ENCODE measurements around the gene TAS2R43.
"Not testable (repeated sequence)": the region's sequence is repeated elsewhere in the genome, so short reads cannot be mapped to it uniquely, and the experiment has no call there.

TAS2R43 gene

DNA sequence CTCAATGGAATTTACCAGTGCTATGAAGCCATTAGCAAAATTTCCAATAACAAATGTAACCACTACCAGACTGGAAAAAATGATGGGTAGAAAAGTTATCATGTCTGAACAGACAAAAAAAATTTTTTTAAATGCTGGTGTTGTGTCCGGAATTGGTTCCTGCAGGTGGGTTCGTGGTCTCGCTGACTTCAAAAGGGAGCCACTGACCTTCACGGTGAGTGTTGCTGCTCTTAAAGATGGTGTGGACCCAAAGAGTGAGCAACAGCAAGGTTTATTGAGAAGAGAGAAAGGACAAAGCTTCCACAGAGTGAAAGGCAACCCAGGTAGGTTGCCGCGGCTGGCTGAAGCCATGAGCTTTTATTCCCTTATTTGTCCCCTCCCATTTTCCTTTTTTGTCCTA is at the start of gene TAS2R43:
Gene TAS2R43, minus strand, starts transcription at position 186 of the 400 bp plus-strand sequence. Its CDS starts 84 bp downstream, at position 102.
- DNase-seq (ENCODE audit: low read depth in 2 of 2): no peak

DNA sequence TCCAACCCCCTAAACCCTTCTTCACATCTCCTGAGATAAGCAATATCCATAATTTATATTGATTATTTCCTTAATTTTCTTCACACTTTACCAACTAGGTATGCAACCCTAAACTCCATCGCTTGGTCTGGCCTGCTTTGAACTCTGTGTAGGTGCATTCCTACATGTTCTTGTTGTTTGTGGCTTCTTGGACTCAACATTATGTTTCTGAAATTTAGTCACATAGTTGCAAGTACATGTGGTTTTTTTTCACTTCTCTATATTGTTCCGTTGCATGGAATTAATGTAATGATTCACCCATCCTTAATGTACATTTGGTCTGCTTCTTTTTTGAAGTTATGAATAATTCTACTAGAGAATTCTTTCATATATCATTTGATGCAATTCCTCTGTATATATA is 44.0 kb upstream of the TAS2R43 start:
- DNase-seq (ENCODE audit: low read depth in 2 of 2): no peak

DNA sequence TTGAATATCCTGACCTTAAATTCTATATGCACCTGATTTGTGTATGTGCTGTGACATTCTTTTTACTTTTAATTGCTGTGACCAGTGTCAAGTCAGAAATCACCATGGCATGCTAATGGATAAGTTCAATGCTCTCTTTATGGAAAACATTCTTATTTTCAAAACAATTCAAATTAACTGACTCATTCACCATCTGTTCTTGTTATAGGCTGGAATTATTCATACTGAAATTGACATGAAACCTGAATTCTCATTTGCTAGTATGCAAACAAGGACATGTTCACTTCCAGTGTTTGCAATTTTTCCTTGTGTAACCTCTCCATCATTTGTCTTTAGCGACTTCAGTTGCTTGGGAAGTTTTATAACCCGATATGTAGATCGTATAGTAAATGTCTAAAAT is 42.2 kb upstream of the TAS2R43 start, which contains the start of gene TAS2R30:
Gene TAS2R30, minus strand, starts transcription at position 340 of the 400 bp plus-strand sequence. CDS start 400 bp downstream, outside the sequence.
- DNase-seq (ENCODE audit: low read depth in 2 of 2): no peak

GRCh38 chr12:11133816-11134215 is 41.7 kb upstream of the TAS2R43 start:
- DNase-seq (ENCODE audit: low read depth in 2 of 2): no peak

- no peak for DNase-seq (ENCODE audit: low read depth in 2 of 2)
These were observed 41.0 kb upstream of the TAS2R43 start for GRCh38 chr12:11133162-11133561.

DNA sequence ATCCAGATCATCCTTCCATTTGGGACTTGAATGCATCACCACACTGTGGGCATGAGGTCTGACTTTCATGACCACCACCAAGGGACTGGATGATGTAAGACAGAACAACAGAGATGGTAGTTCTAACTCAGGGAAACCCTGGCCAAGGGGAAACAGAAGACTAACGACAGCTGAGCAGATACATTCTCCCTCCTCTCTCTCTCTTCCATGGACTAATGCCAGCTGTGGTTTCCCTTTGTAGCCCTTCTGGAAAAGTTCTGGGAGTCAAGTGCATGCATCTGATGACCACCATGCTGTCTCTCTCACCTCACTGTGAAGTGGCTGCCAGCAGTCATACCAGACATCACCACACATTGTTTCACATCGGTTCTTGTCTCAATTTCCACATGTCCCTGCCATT is 38.9 kb upstream of the TAS2R43 start:
- no peak for DNase-seq (ENCODE audit: low read depth in 2 of 2)

DNA sequence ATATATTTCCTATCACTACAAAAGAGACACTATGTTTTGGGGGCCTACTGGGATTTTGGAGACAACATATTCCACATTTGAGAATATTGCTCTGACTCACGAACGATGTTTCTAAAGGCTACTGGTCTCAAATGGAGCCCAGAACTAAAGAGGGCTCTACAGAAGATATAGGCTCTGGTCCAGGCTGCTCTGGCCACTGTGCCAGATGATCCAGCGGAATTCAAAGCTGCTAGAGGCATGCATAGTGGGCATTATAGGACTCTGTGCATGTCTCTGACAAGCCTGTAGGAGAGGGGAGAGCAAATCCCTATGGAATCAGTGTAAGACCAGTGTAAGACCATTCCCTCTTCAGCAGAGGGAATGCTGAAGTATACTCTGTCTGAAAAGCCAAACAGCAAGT is 38.3 kb upstream of the TAS2R43 start:
- DNase-seq (ENCODE audit: low read depth in 2 of 2): no peak

DNA sequence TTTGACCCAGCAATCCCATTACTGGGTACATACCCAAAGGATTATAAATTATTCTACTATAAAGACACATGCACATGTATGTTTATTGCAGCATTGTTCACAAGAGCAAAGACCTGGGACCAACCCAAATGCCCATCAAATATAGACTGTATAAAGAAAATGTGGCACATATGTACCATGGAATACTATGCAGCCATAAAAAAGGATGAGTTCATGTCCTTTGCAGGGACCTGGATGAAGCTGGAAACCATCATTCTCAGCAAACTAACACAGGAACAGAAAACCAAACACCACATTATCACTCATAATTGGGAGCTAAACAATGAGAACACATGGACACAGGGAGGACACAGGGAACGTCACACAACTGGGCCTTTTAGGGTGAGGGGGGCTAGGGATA is 22.0 kb upstream of the TAS2R43 start:
- DNase-seq (ENCODE audit: low read depth in 2 of 2): not testable (repeated sequence)

DNA sequence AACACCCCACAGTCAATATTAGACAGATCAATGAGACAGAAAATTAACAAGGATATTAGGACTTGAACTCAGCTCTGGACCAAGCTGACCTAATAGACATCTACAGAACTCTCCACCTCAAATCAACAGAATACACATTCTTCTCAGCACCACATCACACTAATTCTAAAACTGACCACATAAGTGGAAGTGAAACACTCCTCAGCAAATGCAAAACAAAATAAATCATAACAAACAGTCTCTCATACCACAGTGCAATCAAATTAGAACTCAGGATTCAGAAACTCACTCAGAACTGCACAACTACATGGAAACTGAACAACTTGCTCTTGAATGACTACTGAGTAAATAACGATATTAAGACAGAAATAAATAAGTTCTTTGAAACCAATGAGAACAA is 19.1 kb upstream of the TAS2R43 start:
- DNase-seq (ENCODE audit: low read depth in 2 of 2): not testable (repeated sequence)

DNA sequence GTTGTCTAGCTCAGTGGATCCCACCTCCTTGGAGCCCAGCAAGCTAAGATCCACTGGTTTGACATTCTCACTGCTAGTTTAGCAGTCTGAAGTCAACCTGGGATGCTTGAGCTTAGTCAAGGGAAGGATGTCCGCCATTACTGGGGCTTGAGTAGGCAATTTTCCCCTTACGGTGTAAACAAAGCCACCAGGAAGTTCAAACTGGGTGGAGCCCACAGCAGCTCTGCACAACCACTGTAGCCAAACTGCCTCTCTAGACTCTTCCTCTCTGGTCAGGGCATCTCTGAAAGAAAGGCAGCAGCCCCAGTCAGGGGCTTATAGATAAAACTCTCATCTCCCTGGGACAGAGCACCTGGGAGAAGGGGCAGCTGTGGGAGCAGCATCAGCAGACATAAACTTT is 16.7 kb upstream of the TAS2R43 start:
- DNase-seq (ENCODE audit: low read depth in 2 of 2): no peak

GRCh38 chr12:11107719-11108118 is 15.6 kb upstream of the TAS2R43 start:
- DNase-seq (ENCODE audit: low read depth in 2 of 2): no peak

- no peak for DNase-seq (ENCODE audit: low read depth in 2 of 2)
These were observed 14.2 kb upstream of the TAS2R43 start for GRCh38 chr12:11106288-11106687.

- no peak for DNase-seq (ENCODE audit: low read depth in 2 of 2)
These were observed 13.4 kb upstream of the TAS2R43 start for GRCh38 chr12:11105546-11105945.

DNA sequence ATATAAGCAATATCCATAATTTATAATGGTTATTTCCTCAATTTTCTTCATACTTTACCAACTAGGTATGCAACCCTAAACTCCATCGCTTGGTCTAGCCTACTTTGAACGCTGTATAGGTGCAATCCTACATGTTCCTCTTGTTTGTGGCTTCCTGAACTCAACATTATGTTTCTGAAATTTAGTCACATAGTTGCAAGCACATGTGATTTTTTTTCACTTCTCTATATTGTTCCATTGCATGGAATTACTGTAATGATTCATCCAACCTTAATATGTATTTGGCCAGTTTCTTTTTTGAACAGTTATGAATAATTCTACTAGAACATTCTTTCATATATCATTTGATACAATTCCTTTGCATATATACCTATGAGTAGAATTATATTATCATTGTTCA is 2.8 kb upstream of the TAS2R43 start:
- not testable (repeated sequence) for DNase-seq (ENCODE audit: low read depth in 2 of 2)

GRCh38 chr12:11089246-11089645 is 2.9 kb downstream of the TAS2R43 start:
- DNase-seq (ENCODE audit: low read depth in 2 of 2): no peak

DNA sequence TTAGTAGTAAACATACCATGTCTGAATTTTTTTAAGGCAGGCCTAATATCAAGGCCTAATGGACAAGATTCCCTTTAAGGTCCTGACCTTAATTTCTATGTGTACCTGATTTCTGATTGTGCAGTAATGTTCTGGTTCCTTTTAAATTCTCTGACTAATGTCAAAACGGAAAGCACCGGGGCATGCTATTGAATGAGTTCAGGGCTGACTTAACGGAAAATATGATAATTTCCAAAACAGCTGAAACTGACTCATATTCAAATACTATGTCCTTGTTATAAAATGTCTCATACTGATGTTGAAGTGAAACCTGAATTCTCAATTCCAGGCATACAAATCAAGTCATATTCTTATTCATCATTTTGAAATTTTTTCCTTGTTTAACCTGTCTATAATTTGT is 6.7 kb downstream of the TAS2R43 start:
- DNase-seq (ENCODE audit: low read depth in 2 of 2): no peak

- no peak for DNase-seq (ENCODE audit: low read depth in 2 of 2)
These were observed 10.1 kb downstream of the TAS2R43 start for GRCh38 chr12:11081987-11082386.

- no peak for DNase-seq (ENCODE audit: low read depth in 2 of 2)
These were observed 13.9 kb downstream of the TAS2R43 start for GRCh38 chr12:11078246-11078645.

GRCh38 chr12:11075642-11076041 is 16.5 kb downstream of the TAS2R43 start:
- no peak for DNase-seq (ENCODE audit: low read depth in 2 of 2)

DNA sequence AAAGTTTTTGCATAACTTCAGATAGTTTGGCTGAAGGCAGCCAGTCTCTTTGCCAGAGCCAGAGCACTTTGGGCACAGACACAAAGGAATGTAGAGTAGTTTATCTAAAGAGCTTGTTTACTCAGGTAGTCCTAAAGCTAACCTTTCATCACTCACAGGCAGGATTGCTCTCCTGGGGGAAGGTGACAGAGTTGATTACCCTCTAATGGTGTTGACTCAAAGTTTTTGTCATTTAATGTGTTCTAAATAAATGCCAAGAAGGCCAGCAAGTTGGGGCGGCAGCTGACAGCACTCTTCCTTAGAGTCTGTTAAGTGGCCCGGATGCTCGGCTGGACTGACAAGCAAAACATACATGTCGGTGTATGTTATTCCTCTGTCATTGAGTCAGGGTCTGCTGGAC is 20.7 kb downstream of the TAS2R43 start:
- DNase-seq (ENCODE audit: low read depth in 2 of 2): no peak

DNA sequence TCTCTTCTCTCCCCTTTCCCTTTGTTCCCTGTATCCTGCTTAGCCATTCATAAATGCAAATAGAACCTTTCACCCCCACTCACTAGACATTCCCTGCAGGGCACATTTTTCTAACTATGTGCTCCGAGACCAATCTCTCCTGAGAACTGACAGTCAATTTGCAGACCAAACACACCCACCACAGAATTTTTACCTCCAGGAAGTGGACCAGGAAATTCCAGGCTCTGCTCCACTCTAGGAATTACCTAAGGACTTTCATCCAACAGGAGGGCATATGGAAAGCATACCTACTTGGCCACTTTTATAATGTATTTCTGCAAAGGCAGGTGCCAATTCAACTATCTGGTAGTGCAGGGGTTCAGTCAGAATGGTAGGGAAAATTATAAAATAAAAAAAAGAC is 21.1 kb downstream of the TAS2R43 start:
- no peak for DNase-seq (ENCODE audit: low read depth in 2 of 2)

GRCh38 chr12:11069854-11070365 is 22.2 kb downstream of the TAS2R43 start:
- DNase-seq (ENCODE audit: low read depth in 2 of 2): no peak

- peak in 1 of 2 experiments; percentile 1 for DNase-seq (ENCODE audit: low read depth in 2 of 2)
These were observed 24.6 kb downstream of the TAS2R43 start for GRCh38 chr12:11067514-11067913.

DNA sequence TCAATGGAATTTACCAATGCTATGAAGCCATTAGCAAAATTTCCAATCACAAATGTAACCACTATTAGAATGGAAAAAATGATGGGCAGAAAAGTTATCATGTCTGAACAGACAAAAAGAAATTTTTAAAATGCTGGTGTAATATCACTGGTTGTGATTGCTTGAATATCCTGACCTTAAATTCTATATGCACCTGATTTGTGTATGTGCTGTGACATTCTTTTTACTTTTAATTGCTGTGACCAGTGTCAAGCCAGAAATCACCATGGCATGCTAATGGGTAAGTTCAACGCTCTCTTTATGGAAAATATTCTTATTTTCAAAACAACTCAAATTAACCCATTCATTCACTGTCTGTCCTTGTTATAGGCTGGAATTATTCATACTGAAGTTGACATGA is 29.9 kb downstream of the TAS2R43 start, which contains the start of gene TAS2R46:
Gene TAS2R46, minus strand, starts transcription at position 101 of the 400 bp plus-strand sequence. Its CDS starts 0 bp downstream, at position 101.
- DNase-seq (ENCODE audit: low read depth in 2 of 2): not testable (repeated sequence)
